ENCODE measurements around the gene BCAS3.
A peak's percentile ranks its signal among the peaks of the same experiment; 100 is the strongest.
"Not testable (repeated sequence)": the region's sequence is repeated elsewhere in the genome, so short reads cannot be mapped to it uniquely, and the experiment has no call there.

BCAS3 gene

DNA sequence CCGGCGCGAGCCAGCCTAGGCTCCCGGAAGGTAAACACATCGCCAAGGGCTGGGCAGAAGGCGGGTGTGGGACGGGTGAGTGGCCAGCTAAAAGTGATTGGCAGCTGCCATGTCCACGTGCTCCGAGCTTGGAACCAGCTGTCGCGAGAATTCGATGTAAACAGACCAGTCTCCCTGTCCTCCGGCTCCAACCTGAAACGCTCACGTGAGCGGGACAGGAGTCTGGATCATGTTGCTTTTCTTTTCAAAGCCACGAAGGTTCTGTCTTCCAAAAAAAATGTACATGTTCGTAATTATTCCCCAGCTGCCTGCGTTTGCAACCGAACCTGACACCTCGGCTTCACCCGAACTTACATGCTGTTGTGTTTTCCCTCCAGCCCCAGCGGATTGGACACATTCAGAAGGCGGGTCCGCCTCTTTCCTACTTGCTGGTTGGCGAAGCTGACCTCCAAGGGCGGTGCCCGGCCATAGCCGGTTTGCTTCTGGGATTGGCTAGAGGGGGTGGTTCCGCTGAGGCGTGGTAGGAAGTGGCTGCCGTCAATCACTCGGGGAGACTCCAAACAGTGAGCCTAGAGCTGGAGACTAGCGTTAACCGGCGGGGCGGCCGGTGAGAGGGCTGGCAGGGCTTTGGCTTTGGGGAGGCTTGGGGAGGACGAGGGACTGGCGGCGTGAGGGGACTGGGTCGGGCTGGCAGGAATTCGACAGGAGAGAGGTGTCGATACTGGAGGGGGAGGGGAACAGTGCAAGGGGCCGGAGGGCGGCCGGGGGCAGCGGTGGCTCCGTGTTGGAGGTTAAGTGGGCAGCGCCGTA, at the start of gene BCAS3:
Gene BCAS3 (plus strand): TSS at position 544 of the 810 bp plus-strand sequence.
- DNase-seq, result peak; percentile 96 to 100 (median 99)

DNA sequence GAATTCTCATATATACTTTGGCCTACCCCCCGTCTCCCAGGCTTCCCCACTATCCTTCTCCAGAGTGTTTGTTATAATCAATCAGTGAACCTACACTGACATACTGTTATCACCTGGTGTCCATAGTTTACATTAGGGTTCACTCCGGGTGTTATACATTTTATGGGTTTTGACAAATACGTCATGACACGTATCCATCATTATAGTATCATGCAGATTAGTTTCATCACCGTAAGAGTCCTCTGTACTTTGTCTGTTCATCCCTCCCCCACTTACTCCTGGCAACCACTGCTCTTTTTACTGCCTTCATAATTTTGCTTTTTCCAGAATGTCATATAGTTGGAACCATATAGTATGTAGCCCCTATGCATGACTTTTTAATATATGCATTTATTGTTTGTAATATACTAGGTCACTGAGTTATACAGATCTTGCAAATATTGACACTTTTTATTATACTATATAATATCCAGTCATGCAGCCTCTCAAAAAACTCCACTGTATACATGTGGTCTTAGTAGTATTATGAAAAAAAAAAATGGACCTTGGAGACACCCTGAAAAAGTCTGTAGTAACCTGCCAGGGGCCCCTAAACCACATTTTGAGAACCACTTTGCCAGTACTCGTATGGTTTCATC, 49.3 kb upstream of the BCAS3 start:
- DNase-seq, result no peak

DNA sequence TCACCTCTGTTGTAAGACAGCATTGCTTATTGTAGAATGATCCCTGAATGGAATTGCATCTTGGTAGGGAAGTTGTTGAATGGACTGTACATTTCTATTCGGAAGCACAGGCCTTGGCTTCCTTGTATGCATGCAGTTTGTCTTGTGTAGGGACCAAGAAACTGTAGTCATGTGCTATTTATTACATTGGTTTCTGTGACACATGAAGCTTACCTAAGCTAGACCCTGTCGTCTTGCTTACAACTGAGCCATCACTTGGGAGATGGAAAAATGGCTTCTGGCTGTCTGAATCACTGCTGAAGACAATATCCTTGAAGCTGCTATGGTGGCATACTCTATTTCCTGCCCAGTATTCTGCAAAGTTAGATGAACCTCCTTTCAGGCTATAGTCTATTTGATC, 48.5 kb upstream of the BCAS3 start:
- DNase-seq, result no peak

GRCh38 chr17:60630352-60630751, 47.3 kb upstream of the BCAS3 start:
- peak in 3 of 56 donors; percentile 6 to 12 (median 10) for DNase-seq

- DNase-seq, result no peak
Measured at GRCh38 chr17:60631119-60631518, 46.5 kb upstream of the BCAS3 start.

- DNase-seq, result no peak
Measured at GRCh38 chr17:60637683-60638082, 40.0 kb upstream of the BCAS3 start.

DNA sequence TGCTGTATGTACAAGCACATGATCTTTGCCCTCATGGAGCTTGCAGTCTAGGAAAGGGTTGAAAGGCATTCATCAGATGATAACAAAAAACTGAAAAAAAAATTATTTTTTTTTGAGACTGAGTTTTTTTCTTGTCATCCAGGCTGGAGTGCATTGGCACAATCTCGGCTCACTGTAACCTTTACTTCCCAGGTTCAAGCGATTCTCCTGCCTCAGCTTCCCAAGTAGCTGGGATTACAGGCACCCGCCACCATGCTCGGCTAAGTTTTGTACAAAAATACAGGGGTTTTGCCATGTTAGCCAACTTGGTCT, 38.7 kb upstream of the BCAS3 start:
- DNase-seq, result no peak

DNA sequence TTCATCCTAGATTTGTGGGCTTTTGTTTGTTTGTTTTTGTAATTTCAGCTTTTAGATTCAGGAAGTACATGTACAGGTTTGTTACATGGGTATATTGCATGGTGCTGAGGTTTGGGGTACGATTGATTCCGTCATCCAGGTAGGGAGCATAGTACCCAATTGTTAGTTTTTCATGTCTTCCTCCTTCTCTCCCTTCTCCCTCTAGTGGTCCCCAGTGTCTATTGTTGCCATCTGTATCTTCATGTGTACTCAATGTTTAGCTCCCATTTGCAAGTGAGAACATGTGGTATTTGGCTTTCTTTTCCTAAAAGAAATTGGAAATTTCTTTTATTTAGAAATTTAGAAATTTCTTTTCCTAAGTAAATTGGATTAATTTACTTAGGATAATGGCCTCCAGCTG, 37.1 kb upstream of the BCAS3 start:
- DNase-seq, result no peak

DNA sequence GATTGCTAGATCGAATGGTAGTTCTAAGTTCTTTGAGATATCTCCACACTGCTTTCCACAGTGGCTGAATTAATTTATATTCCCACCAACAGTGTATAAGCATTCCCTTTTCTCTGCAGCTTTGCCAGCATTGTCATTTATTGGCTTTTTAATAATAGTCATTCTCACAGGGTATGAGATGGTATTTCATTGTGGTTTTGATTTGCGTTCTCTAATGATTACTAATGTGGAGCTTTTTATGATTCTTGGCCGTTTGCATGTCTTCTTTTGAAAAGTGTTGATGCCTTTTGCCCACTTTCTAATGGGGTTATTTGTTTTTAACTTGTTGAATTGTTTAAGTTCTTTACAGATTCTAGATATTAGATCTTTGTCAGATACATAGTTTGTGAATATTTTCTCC, 36.5 kb upstream of the BCAS3 start:
- no peak for DNase-seq

GRCh38 chr17:60641810-60642220, 35.8 kb upstream of the BCAS3 start:
- DNase-seq, result peak in 48 of 56 donors; percentile 6 to 80 (median 52)

GRCh38 chr17:60645918-60646523, 31.6 kb upstream of the BCAS3 start:
- peak in 1 of 56 donors; percentile 11 for DNase-seq

DNA sequence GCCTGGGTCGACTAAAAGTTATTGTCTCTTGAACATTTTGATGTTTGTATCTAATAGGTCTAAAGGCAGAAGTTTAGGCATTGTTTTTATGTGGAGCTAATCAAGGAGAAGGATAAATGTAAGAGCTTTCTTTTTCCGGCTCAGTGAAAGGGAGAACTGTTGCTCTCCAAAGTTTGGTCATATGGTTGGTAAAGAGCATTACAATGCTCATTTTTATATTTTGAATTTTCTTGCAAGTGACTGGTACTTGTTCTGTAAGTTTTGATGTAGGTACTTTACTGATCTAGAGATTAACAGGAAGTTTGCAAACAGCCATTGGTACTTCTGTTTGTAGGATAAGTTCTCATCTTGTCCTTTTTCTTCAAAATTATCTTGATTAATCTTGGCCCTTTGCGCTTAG, 30.9 kb upstream of the BCAS3 start:
- DNase-seq, result no peak

DNA sequence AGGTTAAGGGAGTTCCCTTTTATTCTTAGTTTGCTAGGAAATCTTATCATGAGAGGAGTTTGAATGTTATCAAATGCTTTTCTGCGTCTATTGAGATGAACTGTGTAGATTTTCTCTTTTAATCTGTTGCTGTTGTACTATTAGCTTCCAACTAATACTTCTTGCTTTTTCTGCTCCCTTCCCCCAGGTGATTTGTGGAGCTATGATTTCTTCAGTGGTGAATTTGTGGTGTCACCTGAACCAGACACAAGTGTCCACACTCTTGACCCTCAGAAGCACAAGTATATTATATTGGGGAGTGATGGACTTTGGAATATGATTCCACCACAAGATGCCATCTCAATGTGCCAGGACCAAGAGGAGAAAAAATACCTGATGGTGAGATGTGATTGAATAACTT, 29.9 kb upstream of the BCAS3 start:
- no peak for DNase-seq

DNA sequence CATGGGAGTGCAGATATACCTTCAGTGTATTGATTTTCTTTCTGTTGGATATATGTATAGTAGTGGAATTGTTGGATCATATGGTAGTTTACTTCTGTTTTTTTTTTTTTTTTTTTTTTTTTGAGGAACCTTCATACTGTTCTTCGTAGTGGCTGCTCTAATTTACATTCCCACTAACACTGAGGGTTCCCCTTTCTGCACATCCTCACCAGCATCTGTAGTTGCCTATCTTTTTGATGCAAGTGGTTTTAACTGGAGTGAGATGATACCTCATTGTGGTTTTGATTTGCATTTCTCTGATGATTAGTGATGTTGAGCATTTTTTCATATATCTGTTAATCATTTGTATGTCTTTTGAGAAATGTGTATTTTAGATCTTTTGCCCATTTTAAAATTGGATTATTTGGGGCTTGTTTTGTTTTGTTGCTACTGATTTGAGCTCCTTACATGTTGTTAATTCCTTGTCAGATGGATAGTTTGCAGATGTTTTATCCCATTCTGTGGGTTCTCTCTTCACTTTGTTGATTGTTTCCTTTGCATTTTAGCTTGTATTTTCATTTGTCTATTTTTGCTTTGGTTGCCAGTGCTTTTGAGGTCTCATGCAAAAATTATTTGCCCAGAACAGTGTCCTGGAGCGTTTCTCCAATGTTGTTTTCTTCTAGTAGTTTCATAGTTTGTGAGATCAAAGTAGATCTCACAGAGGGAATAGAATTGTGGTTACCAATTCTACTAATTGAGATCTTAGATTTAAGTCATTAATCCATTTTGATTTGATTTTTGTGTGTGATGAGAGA, 25.0 kb upstream of the BCAS3 start:
- no peak for DNase-seq

- no peak for DNase-seq
Measured at GRCh38 chr17:60653569-60653968, 24.1 kb upstream of the BCAS3 start.

GRCh38 chr17:60656499-60656898, 21.2 kb upstream of the BCAS3 start:
- peak in 3 of 56 donors; percentile 1 to 23 (median 13) for DNase-seq

GRCh38 chr17:60659156-60659555, 18.5 kb upstream of the BCAS3 start:
- no peak for DNase-seq

- DNase-seq, result no peak
Measured at GRCh38 chr17:60661489-60661888, 16.2 kb upstream of the BCAS3 start.

DNA sequence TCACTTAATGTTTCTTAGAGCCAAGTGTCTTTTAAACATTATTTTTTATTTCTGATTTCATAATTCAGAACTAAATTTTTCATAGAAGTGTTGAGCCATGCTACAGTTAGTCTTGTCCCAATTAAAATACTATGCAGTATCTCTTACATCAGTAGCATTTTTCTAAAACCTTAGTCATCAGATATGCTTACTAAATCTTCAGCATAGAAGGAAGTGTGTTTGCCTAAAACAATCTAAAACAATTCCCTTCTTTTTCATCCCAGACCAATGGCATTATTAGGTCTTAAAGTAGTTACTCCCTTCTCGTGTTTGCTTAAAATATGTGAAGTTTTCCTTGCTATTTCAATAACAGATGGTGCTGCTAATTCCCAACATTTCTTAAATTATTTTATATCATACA, 13.6 kb upstream of the BCAS3 start:
- no peak for DNase-seq

DNA sequence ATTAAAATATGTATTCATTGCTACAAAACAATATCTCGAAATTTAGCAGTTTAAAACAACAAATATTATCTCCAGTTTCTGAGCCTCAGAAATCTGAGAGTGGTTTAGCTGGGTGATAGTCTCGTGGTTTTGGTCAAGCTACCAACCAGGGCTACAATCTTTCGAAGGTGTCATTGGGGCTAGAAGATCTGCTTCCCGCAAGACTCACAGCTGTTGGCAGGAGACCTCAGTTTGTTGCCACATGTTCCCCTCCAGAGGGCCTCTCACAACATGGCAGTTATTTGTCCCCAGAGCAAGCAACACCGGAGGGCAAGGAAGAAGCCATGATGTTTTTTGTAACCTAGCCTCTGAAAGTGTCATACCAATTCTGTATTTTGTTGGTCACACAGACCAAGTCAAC, 12.0 kb upstream of the BCAS3 start:
- no peak for DNase-seq

- not testable (repeated sequence) for DNase-seq
Measured at GRCh38 chr17:60668741-60669140, 8.9 kb upstream of the BCAS3 start.

DNA sequence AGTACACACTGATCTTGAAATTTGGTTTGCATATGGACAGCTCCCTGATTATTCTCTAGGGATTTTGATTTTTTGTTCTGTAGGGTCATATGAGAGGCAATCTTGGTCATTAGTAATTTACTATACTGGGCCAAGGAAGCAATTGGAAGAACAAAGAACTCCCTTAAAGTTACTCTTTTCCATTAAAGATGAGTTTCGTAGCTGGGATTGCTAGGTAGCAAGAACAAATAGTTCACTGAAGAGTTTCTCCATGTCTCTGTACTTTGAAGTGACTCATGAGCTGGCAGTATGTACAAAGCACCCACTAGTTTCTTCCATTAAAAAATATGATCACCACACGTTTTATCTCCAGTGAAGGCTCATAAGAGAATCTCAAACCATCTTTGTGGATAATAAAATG, 6.2 kb upstream of the BCAS3 start:
- DNase-seq, result no peak

Measured in nucleus accumbens (tissue), 56 donors.